B cell (primary cell): ENCODE data around the gene ZCCHC2. TPM values are rescaled to one million over a fixed set of nuclear protein-coding genes. Genes with fewer than 3 reads are reported as not detected.

Experiments
- ATAC-seq: fragments of 200-7000 bp; cut with Tn5 transposase; one replicate; pipeline ENCODE4 v1.10.0; 2021; ENCODE audit warnings: low read depth, mild to moderate bottlenecking, moderate number of reproducible peaks, moderate library complexity
- CTCF ChIA-PET: fragments of 350-600 bp; sonication (Branson Sonifier 250); formaldehyde crosslinking; loops from one replicate; lab custom pipeline; 2021; ENCODE audit warnings: antibody characterized with exemption, inconsistent platforms; lab: Charles Lee
- POLR2A ChIA-PET: fragments of 350-600 bp; sonication (Branson Sonifier 250); formaldehyde crosslinking; loops from one replicate; lab custom pipeline; 2021; ENCODE audit warnings: antibody characterized with exemption; lab: Charles Lee
- DNase-seq: peaks from one replicate; pipeline ENCODE4 v3.0.0; 2013
- H2AFZ ChIP-seq: 2 replicates; pipeline ENCODE4 v1.6.1; 2012; ENCODE audit warnings: mild to moderate bottlenecking, low read depth, low read length; ENCODE audit not compliant: insufficient read depth, poor library complexity, severe bottlenecking
- H3K27ac ChIP-seq, 2 donors: 1 replicate in 1 of 2; 2 replicates in 1 of 2; pipeline ENCODE4 v1.5.1; 2012 to 2013; ENCODE audit warnings: low read length in 2 of 2, mild to moderate bottlenecking in 2 of 2, moderate library complexity in 1 of 2
- H3K27me3 ChIP-seq, 4 experiments: fragments of 200-600 bp in 1 of 4; sonication (generic) in 1 of 4; replicated peaks in 1 of 4; 1 replicate in 2 of 4; 2 replicates in 2 of 4; pipeline versions ENCODE4 v1.6.1 to v1.7.0; 2013 to 2016; ENCODE audit warnings: low read length in 3 of 4, mild to moderate bottlenecking in 2 of 4, mixed read lengths in 1 of 4, moderate library complexity in 1 of 4; ENCODE audit not compliant: insufficient read depth in 4 of 4, control insufficient read depth in 3 of 4; ENCODE audit errors: control extremely low read depth in 1 of 4
- H3K36me3 ChIP-seq, 2 experiments: replicated peaks in 1 of 2; 1 replicate in 1 of 2; 2 replicates in 1 of 2; pipeline versions ENCODE4 v1.6.1 to v1.7.1; 2013; ENCODE audit warnings: low read length in 1 of 2; ENCODE audit not compliant: insufficient read depth in 2 of 2, control insufficient read depth in 1 of 2; ENCODE audit errors: control extremely low read depth in 1 of 2, extremely low read depth in 1 of 2
- H3K4me1 ChIP-seq, 2 donors: fragments of 200-600 bp in 1 of 2; sonication (generic) in 1 of 2; 1 replicate in 1 of 2; 2 replicates in 1 of 2; pipeline versions ENCODE4 v1.5.1 to v1.6.1; 2013 to 2017; ENCODE audit warnings: low read length in 2 of 2; ENCODE audit not compliant: control insufficient read depth in 2 of 2, insufficient read depth in 2 of 2
- H3K4me2 ChIP-seq: replicated peaks from 2 replicates; pipeline ENCODE3; 2012; ENCODE audit warnings: mild to moderate bottlenecking, low read depth, low read length; ENCODE audit not compliant: poor library complexity, severe bottlenecking
- H3K4me3 ChIP-seq, 5 experiments: fragments of 200-600 bp in 1 of 5; sonication (generic) in 1 of 5; 1 replicate in 3 of 5; 2 replicates in 2 of 5; pipeline versions ENCODE4 v1.5.1 to v1.7.0; 2011 to 2016; ENCODE audit warnings: low read length in 4 of 5, mild to moderate bottlenecking in 4 of 5, low read depth in 2 of 5, control low read depth in 1 of 5, moderate library complexity in 1 of 5; ENCODE audit not compliant: insufficient read depth in 1 of 5; ENCODE audit errors: control extremely low read depth in 1 of 5, extremely low read depth in 1 of 5
- H3K79me2 ChIP-seq: fragments of 200-600 bp; sonication (generic); one replicate; pipeline ENCODE4 v1.6.0; 2016; ENCODE audit warnings: low read length; ENCODE audit not compliant: control insufficient read depth, insufficient read depth
- H3K9ac ChIP-seq: fragments of 200-600 bp; sonication (generic); 2 replicates; pipeline ENCODE4 v1.6.1; 2017; ENCODE audit warnings: mild to moderate bottlenecking, low read length, moderate library complexity
- H3K9me3 ChIP-seq, 3 donors: one replicate each; pipeline versions ENCODE4 v1.6.1 to v1.7.1; 2013; ENCODE audit warnings: low read length in 2 of 3; ENCODE audit not compliant: control insufficient read depth in 2 of 3, insufficient read depth in 1 of 3; ENCODE audit errors: control extremely low read depth in 1 of 3
- H4K20me1 ChIP-seq: 2 replicates; pipeline ENCODE4 v1.6.0; 2012; ENCODE audit warnings: mild to moderate bottlenecking, low read length; ENCODE audit not compliant: insufficient read depth, control insufficient read depth, poor library complexity, severe bottlenecking
- H3K27ac Mint-ChIP-seq: one replicate; pipeline ENCODE4 v1.8.0; 2021; ENCODE audit warnings: mixed read lengths
- H3K27me3 Mint-ChIP-seq: one replicate; pipeline ENCODE4 v1.8.0; 2021; ENCODE audit warnings: mixed read lengths
- H3K4me1 Mint-ChIP-seq: one replicate; pipeline ENCODE4 v1.8.0; 2021; ENCODE audit warnings: mixed read lengths
- H3K4me3 Mint-ChIP-seq: one replicate; pipeline ENCODE4 v1.8.0; 2021; ENCODE audit warnings: mixed read lengths
- H3K9me3 Mint-ChIP-seq: one replicate; pipeline ENCODE4 v1.8.0; 2022; ENCODE audit warnings: mixed read lengths; ENCODE audit not compliant: insufficient read depth
- EZH2 ChIP-seq: IDR thresholded peaks from 2 replicates; pipeline ENCODE4 v1.6.1; 2012; ENCODE audit warnings: borderline replicate concordance, low read depth, mild to moderate bottlenecking, moderate library complexity, low read length; ENCODE audit not compliant: insufficient read depth, poor library complexity, severe bottlenecking
- WGBS: methylation state at CpG from one replicate; pipeline ENCODE4 v1.1.5; 2013; ENCODE audit warnings: missing lambda C conversion rate; ENCODE audit not compliant: insufficient coverage; 5-methylcytosine and 5-hydroxymethylcytosine counted together
- intact Hi-C: fragments of 100-400 bp; cut with micrococcal nuclease; formaldehyde crosslinking; loops from one replicate; pipeline ENCODE4 v1.10.0; 2022
- polyA plus RNA-seq: library from polyadenylated mRNA; depleted of rRNA; stranded (reverse); fragments of >200 nt; gene quantifications from 2 replicates; pipeline ENCODE4 v1.2.3, GENCODE V29; 2012
- total RNA-seq, 2 donors: library from RNA; stranded (reverse); fragments of 120-200 nt in 1 of 2; gene quantifications; 1 replicate in 1 of 2; 2 replicates in 1 of 2; pipeline versions ENCODE4 v1.2.3 to v1.2.4, GENCODE V29; 2013 to 2022
- TF ChIP-seq, protein P1 (sequence below): fragments of 200-600 bp; IDR thresholded peaks from one replicate; pipeline ENCODE4 v1.8.0; 2022; ENCODE audit warnings: antibody characterized with exemption, mild to moderate bottlenecking

ZCCHC2 gene
- total and polyA plus RNA-seq, 2 donors (not counting 1 experiment from before 2014, with no cell fraction given) = 24.5 to 53.7 TPM

DNA sequence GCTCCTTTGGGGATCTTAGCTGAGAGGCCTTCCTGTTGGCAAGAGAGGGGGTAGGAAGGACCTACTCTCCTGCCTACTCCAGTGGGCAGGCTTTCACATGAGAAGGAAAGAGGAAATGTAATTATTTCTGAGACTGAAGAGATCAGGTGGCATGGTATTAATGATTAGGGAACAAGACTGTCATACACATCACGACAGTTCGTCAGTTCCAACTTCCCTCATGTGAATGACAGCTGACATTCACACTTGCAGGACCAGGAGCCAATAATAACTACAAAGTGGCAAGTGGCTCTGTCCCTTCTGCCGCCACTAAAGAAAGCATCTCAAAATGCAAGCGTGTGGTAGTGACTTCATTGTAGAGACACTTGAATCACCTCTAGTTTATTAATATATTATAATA, 90.0 kb downstream of the ZCCHC2 start:
- H3K9me3 Mint-ChIP-seq = no peaks in the 10 kb centered on the region
- no peak overlapping the region for H3K27ac Mint-ChIP-seq
- H3K4me3 Mint-ChIP-seq = no peak overlapping the region
- H3K79me2 ChIP-seq = no peaks in the 10 kb centered on the region
- peaks cover 0 to 2% (median 0%) of the 10 kb centered on the region in 3 donors for H3K9me3 ChIP-seq
- no peaks in the 10 kb centered on the region for H3K36me3 ChIP-seq
- H3K4me3 ChIP-seq = no peak overlapping the region
- H2AFZ ChIP-seq = peak overlapping the region; percentile 11
- no CpG with 5 or more reads among the region's 4 CpGs for WGBS
- peaks cover 0 to 14% of the 10 kb centered on the region in 2 donors for H3K4me1 ChIP-seq
- POLR2A ChIA-PET = no interaction called here
- DNase-seq = no peak
- no peak overlapping the region for H3K4me2 ChIP-seq
- peaks cover 32% of the 10 kb centered on the region for H3K27me3 Mint-ChIP-seq
- no peak overlapping the region for H3K9ac ChIP-seq
- intact Hi-C loops = no loop called here
- no peaks in the 10 kb centered on the region for H4K20me1 ChIP-seq
- ATAC-seq = no peak
- H3K27me3 ChIP-seq = peaks cover 0 to 9% (median 2%) of the 10 kb centered on the region in 4 experiments
- TF ChIP-seq, protein P1, sequence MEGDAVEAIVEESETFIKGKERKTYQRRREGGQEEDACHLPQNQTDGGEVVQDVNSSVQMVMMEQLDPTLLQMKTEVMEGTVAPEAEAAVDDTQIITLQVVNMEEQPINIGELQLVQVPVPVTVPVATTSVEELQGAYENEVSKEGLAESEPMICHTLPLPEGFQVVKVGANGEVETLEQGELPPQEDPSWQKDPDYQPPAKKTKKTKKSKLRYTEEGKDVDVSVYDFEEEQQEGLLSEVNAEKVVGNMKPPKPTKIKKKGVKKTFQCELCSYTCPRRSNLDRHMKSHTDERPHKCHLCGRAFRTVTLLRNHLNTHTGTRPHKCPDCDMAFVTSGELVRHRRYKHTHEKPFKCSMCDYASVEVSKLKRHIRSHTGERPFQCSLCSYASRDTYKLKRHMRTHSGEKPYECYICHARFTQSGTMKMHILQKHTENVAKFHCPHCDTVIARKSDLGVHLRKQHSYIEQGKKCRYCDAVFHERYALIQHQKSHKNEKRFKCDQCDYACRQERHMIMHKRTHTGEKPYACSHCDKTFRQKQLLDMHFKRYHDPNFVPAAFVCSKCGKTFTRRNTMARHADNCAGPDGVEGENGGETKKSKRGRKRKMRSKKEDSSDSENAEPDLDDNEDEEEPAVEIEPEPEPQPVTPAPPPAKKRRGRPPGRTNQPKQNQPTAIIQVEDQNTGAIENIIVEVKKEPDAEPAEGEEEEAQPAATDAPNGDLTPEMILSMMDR = no peak
- no peak for TF ChIP-seq EZH2
- H3K4me1 Mint-ChIP-seq = peaks cover 12% of the 10 kb centered on the region
- CTCF ChIA-PET = no interaction called here
- H3K27ac ChIP-seq = no peak overlapping the region

DNA sequence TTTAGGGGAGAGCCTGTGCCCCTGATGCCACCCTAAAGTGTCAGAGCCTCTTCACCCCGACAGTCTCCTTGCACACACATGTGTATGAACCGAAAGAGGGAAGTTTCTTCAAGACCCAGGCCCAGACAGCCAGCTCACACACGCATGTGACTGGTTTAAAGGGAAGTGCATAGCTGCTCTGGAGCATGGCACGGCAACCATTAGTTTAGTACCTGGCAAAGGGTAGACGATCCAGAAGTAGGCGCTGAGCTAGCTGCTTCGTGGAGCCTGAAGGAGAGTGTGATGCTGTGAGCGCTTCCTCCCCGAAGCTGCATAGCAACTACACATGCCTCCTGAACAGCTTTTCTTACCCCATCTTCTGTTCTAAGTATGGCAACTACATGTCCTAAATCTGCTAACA, 91.7 kb downstream of the ZCCHC2 start:
- no peak for ATAC-seq
- Mint-ChIP-seq H3K4me1 (peaks cover 12% of the 10 kb centered on the region), H3K27ac (no peak overlapping the region), H3K27me3 (peaks cover 32% of the 10 kb centered on the region), H3K4me3 (no peak overlapping the region), H3K9me3 (no peaks in the 10 kb centered on the region)
- CTCF ChIA-PET = no interaction called here
- DNase-seq = peak; percentile 23
- peaks cover 0 to 14% of the 10 kb centered on the region in 2 donors for H3K4me1 ChIP-seq
- H3K27ac ChIP-seq = no peak overlapping the region
- intact Hi-C loops = no loop called here
- H3K4me2 ChIP-seq = no peak overlapping the region
- no peaks in the 10 kb centered on the region for H3K36me3 ChIP-seq
- no peak overlapping the region for H3K4me3 ChIP-seq
- no peaks in the 10 kb centered on the region for H3K79me2 ChIP-seq
- H3K27me3 ChIP-seq = peaks cover 0 to 9% (median 2%) of the 10 kb centered on the region in 4 experiments
- TF ChIP-seq, protein P1 = no peak
- no peak for TF ChIP-seq EZH2
- POLR2A ChIA-PET = no interaction called here
- H4K20me1 ChIP-seq = no peaks in the 10 kb centered on the region
- H3K9ac ChIP-seq = no peak overlapping the region
- peaks cover 0 to 2% (median 0%) of the 10 kb centered on the region in 3 donors for H3K9me3 ChIP-seq
- peak overlapping the region; percentile 7 for H2AFZ ChIP-seq
- WGBS = 14% methylated on average over 1 of the region's 9 CpGs
